NCI-H748 treated with DMSO at 0.1 percent for 48 hours (cell line): ENCODE data around the gene REC8.

Experiments
- DNase-seq: peaks from one replicate; lab custom pipeline; 2025; lab: John Stamatoyannopoulos, UW

The REC8 gene

DNA sequence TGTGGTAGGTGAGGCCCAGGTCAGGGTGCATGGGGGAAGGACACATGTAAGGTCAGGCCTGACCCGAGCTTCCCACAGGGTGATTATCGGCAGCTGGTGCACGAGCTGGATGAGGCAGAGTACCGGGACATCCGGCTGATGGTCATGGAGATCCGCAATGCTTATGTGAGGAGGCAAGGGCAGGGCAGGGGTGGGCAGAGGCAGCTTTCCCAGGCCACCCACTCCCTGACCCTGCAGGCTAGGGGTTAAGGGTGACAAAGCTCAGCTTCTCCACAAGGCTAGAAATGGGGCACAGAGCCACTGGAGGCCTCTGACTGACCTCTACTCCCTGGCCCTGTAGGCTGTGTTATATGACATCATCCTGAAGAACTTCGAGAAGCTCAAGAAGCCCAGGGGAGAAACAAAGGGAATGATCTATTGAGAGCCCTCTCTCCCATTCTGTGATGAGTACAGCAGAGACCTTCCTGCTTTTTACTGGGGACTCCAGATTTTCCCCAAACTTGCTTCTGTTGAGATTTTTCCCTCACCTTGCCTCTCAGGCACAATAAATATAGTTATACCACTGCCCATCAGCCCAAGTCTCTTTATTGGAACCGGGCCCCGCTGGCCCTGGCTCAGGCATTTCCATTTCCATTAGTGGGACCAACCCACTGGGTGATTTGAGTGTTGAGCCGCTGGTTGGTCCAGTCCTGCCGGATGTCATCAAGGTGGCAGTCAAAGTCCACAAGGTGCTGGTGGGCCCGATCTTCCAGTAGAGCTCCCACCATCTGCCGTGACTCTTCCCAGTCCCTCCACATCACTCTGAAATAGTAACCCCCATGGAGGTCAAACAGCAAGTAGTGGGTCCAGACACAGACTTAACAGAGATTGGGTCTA lies 33.2 kb upstream of the REC8 start:
- DNase-seq = no peak

DNA sequence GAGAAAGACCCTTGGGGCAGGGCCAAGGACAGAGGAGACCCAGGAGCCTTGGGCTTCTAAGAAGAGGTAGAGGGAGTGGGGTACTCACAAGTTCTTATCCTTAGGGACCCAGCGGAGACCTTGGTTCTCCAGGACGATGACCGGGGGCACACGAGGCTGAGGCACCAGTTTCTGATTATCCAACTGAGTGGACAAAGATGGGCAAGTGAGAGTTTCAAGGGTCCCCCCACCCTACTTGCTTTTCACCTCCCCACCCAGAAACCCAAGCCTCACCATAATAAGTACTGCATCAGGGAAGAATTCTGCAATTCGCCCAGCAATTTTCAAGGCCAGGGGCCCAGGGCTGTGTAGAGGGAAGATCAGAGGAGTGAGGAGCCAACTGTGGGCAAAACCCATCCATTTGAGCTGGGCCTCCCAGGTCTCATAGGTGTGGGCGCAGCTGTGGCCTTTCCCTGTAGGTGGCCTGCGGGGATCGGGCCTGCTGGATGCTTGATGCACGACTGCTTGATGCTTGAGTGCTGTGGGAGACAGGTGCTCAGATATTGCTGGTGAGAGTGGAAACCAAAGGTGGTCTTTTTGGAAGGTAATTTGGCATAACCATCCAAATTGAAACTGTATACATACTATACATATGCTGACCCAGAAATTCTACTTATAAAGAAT lies 32.5 kb upstream of the REC8 start:
- no peak for DNase-seq

DNA sequence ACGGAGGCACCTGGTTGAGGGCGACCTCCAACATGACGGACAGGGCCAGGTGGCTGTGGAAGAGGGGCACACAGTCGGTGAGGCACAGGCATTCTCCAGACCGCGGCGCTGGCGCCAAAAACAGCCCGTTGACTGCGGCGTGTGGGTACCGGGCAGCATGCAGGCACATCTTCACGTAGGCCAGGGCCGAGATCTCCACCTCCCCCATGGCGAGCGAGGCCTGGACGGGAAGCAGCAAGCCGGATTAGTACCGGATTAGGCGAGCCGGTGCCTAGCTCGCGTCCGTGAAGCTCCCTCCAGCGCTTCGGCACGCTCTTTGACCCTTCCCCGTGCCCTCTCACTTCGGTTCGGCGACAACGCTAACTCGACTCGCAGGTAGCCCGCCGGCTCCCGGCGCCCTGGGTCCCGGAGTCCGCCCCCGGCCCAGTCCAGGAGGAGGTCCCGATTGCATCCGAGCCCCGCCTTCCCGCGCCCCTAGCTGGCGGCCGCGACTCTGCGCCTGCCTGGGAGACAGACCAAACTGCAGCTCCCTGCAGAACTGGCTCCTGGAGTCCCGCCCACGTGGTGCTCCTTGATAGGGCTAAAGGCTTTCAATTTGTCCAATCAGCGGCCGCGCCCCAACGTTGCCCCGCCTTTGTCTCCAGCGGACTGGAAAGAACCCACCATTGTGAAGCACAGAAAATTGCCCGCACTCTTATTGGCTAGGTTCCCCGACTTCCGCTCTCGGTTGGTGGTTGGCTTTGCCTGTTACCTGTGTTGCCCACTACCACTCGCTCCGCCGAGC lies 30.6 kb upstream of the REC8 start, which contains the start of gene EMC9:
TSS of gene EMC9 (minus strand) at position 495 of the 784 bp plus-strand sequence. CDS start at position 208, 287 bp downstream.
- peak; percentile 98 for DNase-seq

DNA sequence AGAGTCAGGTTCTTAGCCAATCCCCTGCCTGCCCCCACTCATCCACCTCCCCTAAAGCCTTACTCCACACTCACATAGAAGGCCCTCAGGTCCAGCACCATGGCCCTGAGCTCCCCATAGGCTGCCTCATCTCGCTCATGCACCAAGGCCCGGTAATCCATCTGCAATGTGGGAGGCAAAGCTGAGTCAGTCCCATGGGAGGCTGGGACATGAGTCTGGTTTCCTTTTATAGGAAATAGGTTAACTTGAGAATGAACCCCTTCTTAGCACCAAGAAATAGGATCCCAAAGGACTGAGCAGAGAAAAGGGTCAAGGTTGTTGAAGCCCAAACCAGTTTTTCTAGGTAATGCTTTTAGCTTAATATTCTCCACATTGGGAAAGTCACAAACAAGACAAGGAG lies 28.4 kb upstream of the REC8 start:
- DNase-seq = no peak

DNA sequence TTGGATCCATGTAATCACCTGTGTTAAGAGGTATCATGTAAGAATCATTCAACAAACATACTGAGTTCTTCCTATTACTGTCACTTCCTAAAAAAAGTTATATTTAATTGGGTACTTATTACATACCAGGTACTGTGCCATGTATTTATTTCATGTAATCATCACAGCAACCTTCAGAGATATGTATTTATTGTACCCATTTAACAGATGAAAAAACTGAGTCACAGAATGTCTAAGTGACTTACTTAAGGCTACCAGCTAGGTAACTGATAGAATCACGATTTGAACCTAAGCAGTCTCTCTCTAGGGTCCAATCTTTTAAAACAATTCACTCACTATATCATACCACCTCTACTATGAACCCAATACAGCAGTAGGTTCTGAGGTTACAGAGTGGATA lies 27.4 kb upstream of the REC8 start:
- DNase-seq = no peak

DNA sequence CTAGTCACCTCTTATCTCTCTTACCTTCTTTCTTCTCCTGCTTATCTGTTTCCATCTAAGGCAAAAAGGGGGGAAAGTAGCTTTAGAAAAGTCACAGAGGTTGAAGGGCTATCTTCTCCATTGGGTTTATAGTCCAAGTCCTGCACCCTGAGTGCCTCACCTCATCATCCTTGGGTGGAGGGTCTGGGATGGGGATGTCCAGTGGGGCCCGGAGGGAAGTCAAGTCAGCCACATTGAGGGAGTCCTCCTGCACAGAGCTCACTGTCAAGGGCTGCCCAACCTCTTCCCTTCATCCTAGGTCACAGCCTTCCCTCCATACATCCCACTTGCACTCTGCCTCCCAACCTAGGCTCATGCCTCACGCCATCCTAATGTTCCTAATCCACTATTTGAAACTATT lies 26.7 kb upstream of the REC8 start:
- DNase-seq = no peak

DNA sequence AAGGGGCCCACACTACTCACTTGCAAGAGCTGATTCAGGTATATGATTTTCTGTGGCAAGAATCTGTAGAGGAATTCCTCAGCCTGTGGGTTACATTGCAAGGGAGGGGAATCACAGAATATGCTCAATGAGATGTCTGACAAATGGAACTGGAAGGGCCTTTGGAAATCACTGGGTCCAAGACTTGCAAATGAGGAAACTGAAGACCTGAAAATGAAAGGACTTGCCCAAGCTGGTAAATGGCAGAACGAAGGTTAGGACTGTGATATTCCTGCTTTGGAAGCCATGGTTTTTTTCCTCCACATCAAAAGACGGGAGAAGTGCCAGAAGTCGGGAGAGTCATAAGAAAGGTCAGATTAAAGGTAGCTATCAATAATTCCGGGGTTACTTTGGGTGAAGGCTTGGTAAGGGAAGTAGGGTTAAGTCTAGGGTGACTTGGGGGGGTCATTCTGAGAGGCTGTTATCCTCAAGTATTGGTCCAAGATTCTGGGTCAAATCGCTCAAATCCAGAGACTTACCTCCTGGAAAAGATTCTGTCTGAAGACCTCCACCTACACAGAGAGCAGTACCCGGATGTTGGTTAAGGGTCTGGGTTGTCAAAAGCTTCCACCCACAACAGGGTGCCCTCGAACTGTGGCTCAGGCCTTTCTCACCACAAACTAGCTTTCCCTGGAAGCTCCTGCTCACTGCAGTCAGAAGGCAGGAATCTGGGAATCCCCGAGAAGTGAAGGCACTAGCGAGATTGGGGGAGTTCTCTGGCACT lies 26.0 kb upstream of the REC8 start:
- no peak for DNase-seq

DNA sequence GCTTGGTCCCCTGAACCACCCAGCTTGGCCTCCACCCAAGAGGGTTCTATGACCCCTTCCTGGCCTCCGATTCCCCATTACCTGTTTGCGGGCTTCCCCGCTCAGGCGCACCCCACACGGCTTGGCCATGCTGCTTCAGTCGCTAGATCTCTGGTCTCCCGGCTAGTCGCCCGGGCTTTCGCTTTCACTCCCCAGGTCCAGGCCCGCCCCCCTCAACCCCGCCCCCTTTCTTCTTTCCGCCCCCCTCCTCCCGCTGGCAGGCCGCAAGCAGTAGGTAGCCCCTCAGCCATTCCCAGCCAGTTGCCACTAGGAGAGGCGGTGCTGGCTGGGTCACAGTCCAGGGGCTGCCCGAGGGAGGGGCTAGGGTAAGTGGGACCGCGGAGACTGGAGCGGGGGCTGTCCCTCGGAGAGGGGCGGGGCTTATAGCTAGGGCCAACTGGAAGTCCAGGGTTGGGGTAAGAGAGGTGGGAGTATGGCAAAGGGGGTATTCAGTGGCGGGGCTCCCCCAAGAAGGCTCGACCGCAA lies 25.4 kb upstream of the REC8 start, which contains the start of gene PSME2:
TSS of gene PSME2 (minus strand) at position 158 of the 525 bp plus-strand sequence. CDS start at position 129, 29 bp downstream.
- DNase-seq = peak; percentile 96

DNA sequence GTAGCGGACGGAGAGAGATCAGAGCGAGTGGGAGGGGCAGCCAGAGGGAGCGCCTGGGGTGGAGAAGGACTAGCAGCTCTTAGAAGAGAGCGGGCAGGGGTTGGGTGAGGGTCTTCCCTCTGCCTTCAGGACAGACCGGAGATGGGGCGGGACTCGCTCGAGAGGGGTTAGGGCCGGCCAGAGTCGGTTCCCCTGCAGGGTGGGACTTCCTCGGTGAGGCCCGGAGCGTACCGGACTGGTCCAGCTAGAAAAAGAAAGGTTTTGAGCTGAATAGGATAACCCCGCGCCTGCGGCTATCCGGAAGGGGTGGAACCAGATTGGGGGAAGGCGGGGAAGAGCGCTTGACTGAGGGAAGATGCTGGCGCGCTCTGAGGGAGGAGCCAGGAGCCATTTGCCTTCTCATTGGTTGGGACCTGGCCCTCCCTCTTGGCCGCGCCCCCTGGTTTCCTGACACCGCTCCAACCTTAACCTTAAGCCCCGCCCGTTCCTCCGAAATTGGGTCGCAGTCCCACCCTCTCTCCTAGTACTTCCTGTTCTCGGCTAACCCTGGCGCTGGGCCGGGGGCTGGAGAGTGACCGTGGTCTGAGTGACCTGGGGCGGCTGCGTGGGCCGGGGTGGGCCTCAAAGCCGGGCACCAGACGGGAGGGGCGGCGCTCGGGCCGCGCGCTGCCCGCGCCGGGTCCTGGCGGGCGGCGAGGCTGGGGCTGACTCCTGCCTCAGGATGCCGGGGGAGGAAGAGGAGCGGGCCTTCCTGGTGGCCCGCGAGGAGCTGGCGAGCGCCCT lies 24.7 kb upstream of the REC8 start, which contains the start of gene RNF31:
TSS of gene RNF31 (plus strand) at position 521 of the 783 bp plus-strand sequence. CDS start at position 722, 201 bp downstream.
- DNase-seq = peak; percentile 96

DNA sequence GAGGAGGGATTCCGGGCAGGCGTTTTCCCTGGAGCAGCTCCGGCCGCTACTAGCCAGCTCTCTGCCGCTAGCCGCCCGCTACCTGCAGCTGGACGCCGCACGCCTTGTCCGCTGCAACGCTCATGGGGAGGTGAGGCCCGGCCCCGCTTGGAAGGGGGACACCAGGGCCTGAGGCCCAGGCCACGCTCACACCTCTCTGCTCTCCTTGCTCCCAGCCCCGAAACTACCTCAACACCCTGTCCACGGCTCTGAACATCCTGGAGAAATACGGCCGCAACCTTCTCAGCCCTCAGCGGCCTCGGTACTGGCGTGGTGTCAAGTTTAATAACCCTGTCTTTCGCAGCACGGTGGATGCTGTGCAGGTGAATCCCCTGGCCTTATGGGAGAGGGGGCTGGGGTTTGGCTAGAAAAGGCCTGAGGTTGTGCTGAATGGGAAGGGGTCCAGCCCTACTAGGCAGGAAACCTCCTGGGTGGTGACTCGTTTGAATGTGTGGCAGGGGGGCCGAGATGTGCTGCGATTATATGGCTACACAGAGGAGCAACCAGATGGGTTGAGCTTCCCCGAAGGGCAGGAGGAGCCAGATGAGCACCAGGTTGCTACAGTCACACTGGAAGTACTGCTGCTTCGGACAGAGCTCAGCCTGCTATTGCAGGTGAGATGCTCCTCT lies 24.0 kb upstream of the REC8 start:
- no peak for DNase-seq

DNA sequence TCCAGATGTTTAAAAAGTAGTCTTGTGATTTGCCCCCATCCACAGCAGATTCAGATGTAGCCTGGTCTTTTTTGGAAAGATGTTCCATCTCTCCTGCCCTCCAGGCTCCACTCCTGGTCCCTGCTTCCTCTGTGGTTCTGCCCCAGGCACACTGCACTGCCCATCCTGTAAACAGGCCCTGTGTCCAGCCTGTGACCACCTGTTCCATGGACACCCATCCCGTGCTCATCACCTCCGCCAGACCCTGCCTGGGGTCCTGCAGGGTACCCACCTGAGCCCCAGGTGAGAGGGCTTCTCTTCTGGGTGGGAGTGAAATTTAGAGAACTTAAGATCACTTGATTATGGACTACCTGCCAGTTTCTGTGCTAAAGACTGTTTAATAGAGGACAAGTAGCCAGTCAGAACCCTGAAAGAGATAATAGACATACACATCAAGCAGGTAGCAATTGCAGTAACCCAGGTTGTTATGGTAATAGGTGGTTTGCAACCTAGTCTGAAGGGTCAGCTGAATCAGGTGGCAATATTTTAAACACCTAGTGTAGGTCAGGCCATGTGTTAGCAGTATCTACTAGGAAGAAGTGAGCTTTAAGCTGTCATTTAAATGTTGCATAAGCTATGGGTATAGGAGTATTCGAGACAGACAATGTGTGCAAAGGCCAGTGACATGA lies 22.4 kb upstream of the REC8 start:
- no peak for DNase-seq

DNA sequence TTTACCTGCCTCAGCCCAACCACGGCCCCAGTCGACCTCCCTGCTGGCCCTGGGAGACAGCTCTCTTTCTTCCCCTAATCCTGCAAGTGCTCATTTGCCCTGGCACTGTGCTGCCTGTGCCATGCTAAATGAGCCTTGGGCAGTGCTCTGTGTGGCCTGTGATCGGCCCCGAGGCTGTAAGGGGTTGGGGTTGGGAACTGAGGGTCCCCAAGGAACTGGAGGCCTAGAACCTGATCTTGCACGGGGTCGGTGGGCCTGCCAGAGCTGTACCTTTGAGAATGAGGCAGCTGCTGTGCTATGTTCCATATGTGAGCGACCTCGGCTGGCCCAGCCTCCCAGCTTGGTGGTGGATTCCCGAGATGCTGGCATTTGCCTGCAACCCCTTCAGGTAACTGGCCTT lies 21.8 kb upstream of the REC8 start:
- no peak for DNase-seq

DNA sequence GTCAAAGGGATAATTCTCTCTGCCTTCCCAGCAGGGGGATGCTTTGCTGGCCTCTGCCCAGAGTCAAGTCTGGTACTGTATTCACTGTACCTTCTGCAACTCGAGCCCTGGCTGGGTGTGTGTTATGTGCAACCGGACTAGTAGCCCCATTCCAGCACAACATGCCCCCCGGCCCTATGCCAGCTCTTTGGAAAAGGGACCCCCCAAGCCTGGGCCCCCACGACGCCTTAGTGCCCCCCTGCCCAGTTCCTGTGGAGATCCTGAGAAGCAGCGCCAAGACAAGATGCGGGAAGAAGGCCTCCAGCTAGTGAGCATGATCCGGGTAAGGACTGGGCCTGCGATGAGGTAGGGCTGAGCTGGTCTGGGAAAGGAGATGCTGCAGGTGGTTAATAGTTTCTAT lies 21.3 kb upstream of the REC8 start:
- no peak for DNase-seq

DNA sequence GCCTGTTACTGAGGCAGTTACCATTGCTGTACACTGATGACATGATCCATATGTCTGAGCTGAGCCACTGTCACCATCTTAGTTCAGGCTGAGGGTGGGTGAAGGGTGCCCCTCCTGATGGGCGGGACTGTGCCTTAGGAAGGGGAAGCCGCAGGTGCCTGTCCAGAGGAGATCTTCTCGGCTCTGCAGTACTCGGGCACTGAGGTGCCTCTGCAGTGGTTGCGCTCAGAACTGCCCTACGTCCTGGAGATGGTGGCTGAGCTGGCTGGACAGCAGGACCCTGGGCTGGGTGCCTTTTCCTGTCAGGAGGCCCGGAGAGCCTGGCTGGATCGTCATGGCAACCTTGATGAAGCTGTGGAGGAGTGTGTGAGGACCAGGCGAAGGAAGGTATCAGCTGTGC lies 20.9 kb upstream of the REC8 start:
- no peak for DNase-seq

DNA sequence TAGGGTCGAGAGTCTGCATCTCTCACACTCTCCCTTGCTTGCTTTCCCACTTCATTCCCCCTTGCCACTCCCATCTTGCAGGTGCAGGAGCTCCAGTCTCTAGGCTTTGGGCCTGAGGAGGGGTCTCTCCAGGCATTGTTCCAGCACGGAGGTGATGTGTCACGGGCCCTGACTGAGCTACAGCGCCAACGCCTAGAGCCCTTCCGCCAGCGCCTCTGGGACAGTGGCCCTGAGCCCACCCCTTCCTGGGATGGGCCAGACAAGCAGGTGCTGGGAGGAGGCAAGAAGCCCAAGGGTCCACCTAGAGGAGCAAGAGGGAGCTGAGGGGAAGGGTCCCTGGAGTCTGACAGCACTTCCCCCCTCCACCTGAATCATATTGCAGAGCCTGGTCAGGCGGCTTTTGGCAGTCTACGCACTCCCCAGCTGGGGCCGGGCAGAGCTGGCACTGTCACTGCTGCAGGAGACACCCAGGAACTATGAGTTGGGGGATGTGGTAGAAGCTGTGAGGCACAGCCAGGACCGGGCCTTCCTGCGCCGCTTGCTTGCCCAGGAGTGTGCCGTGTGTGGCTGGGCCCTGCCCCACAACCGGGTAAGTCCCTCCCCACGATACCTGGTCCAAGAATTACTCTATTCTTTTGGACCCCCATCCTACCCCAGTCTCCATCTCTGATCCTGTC lies 20.3 kb upstream of the REC8 start:
- no peak for DNase-seq

DNA sequence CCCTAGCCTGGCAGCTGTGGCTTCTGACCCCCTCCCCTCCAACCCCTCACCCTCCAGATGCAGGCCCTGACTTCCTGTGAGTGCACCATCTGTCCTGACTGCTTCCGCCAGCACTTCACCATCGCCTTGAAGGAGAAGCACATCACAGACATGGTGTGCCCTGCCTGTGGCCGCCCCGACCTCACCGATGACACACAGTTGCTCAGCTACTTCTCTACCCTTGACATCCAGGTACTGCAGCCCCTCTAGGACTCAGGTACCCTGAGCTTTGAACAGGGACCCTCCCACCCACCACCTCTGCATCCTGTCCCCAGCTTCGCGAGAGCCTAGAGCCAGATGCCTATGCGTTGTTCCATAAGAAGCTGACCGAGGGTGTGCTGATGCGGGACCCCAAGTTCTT lies 16.8 kb upstream of the REC8 start:
- no peak for DNase-seq

DNA sequence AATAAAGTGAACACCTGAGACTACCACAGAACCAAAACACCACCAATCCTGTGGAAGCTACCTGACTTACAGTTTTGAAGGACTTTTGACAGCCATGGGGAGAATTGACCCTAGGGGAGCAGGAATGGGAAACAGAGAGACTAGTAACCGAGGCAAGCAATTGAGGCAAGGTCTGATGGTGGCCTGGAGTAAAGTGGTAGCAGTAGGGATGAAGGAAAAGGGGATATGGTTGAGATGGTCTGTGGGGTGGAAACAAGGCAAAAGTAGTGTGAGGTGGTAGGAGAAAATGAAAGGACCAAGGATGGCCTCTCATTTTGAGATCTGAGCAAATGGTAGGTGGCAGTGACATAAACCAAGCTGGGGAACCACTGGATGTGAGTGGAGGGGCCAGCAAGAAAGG lies 15.0 kb upstream of the REC8 start:
- DNase-seq = no peak

DNA sequence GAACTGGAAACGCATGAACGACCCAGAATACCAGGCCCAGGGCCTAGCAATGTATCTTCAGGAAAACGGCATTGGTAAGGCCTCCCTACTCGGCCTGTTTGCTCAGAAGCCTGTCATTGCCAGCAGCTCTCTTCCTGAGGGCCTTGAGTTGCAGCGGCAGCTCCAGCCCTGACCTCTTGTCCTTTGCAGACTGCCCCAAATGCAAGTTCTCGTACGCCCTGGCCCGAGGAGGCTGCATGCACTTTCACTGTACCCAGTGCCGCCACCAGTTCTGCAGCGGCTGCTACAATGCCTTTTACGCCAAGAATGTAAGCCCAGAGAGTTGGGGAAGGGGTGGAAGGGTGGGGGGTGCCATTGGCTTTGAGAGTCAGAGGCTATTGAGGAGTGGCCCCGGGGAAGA lies 14.5 kb upstream of the REC8 start:
- DNase-seq = no peak
